ENCODE measurements around the gene SUPT4H1.

Gene SUPT4H1

GRCh38 chr17:58380207-58381123 lies 28.5 kb upstream of the SUPT4H1 start:
- DNase-seq (ENCODE audit: low read depth in 2 of 2): no peak

GRCh38 chr17:58379511-58379824 lies 27.5 kb upstream of the SUPT4H1 start:
- no peak for DNase-seq (ENCODE audit: low read depth in 2 of 2)

- DNase-seq (ENCODE audit: low read depth in 2 of 2): no peak
These were observed 26.9 kb upstream of the SUPT4H1 start for GRCh38 chr17:58378733-58379510.

GRCh38 chr17:58377661-58378060 lies 25.7 kb upstream of the SUPT4H1 start:
- no peak for DNase-seq (ENCODE audit: low read depth in 2 of 2)

GRCh38 chr17:58377093-58377601 lies 25.1 kb upstream of the SUPT4H1 start:
- no peak for DNase-seq (ENCODE audit: low read depth in 2 of 2)

- no peak for DNase-seq (ENCODE audit: low read depth in 2 of 2)
These were observed 24.5 kb upstream of the SUPT4H1 start for GRCh38 chr17:58376472-58377000.

- no peak for DNase-seq (ENCODE audit: low read depth in 2 of 2)
These were observed 23.8 kb upstream of the SUPT4H1 start for GRCh38 chr17:58375811-58376210.

GRCh38 chr17:58375256-58375655 lies 23.3 kb upstream of the SUPT4H1 start:
- no peak for DNase-seq (ENCODE audit: low read depth in 2 of 2)

GRCh38 chr17:58373923-58374322 lies 21.9 kb upstream of the SUPT4H1 start:
- DNase-seq (ENCODE audit: low read depth in 2 of 2): no peak

GRCh38 chr17:58373003-58373402 lies 21.0 kb upstream of the SUPT4H1 start:
- DNase-seq (ENCODE audit: low read depth in 2 of 2): no peak

- no peak for DNase-seq (ENCODE audit: low read depth in 2 of 2)
These were observed 19.4 kb upstream of the SUPT4H1 start for GRCh38 chr17:58371300-58371950.

- no peak for DNase-seq (ENCODE audit: low read depth in 2 of 2)
These were observed 18.7 kb upstream of the SUPT4H1 start for GRCh38 chr17:58370716-58371115.

GRCh38 chr17:58370309-58370708 lies 18.3 kb upstream of the SUPT4H1 start:
- DNase-seq (ENCODE audit: low read depth in 2 of 2): no peak

GRCh38 chr17:58369214-58370031 lies 17.4 kb upstream of the SUPT4H1 start:
- DNase-seq (ENCODE audit: low read depth in 2 of 2): no peak

- DNase-seq (ENCODE audit: low read depth in 2 of 2): no peak
These were observed 16.8 kb upstream of the SUPT4H1 start for GRCh38 chr17:58368860-58369213.

- DNase-seq (ENCODE audit: low read depth in 2 of 2): no peak
These were observed 15.5 kb upstream of the SUPT4H1 start for GRCh38 chr17:58367461-58367860.

GRCh38 chr17:58365980-58366595 lies 14.1 kb upstream of the SUPT4H1 start:
- no peak for DNase-seq (ENCODE audit: low read depth in 2 of 2)

GRCh38 chr17:58365185-58365979 lies 13.4 kb upstream of the SUPT4H1 start:
- DNase-seq (ENCODE audit: low read depth in 2 of 2): no peak

GRCh38 chr17:58364270-58364942 lies 12.4 kb upstream of the SUPT4H1 start:
- DNase-seq (ENCODE audit: low read depth in 2 of 2): no peak
